ENCODE measurements around the gene OR5B3.

DNA sequence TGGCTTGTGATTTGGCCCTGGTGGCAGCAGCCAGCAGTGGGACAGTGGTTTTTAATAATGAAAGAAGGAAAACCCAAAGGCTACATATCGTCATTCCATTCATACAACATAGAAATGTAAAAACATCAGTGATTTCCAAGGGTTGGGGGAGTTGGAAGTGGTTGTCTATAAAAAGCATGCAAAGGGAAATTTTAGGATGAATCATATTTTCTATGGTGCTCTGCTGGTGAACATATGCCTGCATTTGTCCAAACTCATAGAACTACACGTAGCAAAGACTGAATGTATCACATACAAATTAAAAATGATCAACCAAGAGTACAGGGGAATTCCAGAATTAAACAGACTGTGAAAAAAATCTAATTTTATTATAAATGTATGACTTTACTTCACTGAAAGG is 11.1 kb downstream of the OR5B3 start:
- TF ChIP-seq POLR2A (IDR thresholded peaks at IDR 0.05) = no peak
- TF ChIP-seq, protein P1, sequence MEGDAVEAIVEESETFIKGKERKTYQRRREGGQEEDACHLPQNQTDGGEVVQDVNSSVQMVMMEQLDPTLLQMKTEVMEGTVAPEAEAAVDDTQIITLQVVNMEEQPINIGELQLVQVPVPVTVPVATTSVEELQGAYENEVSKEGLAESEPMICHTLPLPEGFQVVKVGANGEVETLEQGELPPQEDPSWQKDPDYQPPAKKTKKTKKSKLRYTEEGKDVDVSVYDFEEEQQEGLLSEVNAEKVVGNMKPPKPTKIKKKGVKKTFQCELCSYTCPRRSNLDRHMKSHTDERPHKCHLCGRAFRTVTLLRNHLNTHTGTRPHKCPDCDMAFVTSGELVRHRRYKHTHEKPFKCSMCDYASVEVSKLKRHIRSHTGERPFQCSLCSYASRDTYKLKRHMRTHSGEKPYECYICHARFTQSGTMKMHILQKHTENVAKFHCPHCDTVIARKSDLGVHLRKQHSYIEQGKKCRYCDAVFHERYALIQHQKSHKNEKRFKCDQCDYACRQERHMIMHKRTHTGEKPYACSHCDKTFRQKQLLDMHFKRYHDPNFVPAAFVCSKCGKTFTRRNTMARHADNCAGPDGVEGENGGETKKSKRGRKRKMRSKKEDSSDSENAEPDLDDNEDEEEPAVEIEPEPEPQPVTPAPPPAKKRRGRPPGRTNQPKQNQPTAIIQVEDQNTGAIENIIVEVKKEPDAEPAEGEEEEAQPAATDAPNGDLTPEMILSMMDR (IDR thresholded peaks at IDR 0.05) = no peak
